IPS-15b (cell line): ENCODE data around the gene CERS4.
"Not testable (repeated sequence)": the region's sequence is repeated elsewhere in the genome, so short reads cannot be mapped to it uniquely, and the experiment has no call there.

Experiments
- H3K27me3 ChIP-seq: one replicate; pipeline ENCODE4 v1.6.1; 2013; ENCODE audit warnings: low read length; ENCODE audit not compliant: control insufficient read depth, insufficient read depth
- H3K36me3 ChIP-seq: one replicate; pipeline ENCODE4 v1.6.1; 2013; ENCODE audit warnings: low read length; ENCODE audit not compliant: control insufficient read depth, insufficient read depth
- H3K4me1 ChIP-seq: one replicate; pipeline ENCODE4 v1.6.1; 2013; ENCODE audit warnings: mild to moderate bottlenecking, low read length; ENCODE audit not compliant: control insufficient read depth, insufficient read depth
- H3K4me3 ChIP-seq: one replicate; pipeline ENCODE4 v1.5.1; 2013; ENCODE audit warnings: low read depth, low read length
- H3K9ac ChIP-seq: one replicate; pipeline ENCODE4 v1.6.1; 2013; ENCODE audit warnings: low read depth, mild to moderate bottlenecking, low read length
- H3K9me3 ChIP-seq: one replicate; pipeline ENCODE4 v1.6.1; 2013; ENCODE audit warnings: mild to moderate bottlenecking, low read length; ENCODE audit not compliant: control insufficient read depth, insufficient read depth

Gene CERS4

GRCh38 chr19:8213827-8214672 is 4.9 kb downstream of the CERS4 start:
- Histone ChIP-seq H3K9ac (no peak overlapping the region), H3K36me3 (peaks cover 12% of the 10 kb centered on the region), H3K9me3 (no peaks in the 10 kb centered on the region), H3K27me3 (no peaks in the 10 kb centered on the region), H3K4me1 (peaks cover 4% of the 10 kb centered on the region), H3K4me3 (no peak overlapping the region)

GRCh38 chr19:8214802-8215201 is 5.6 kb downstream of the CERS4 start:
- Histone ChIP-seq H3K27me3 (no peaks in the 10 kb centered on the region), H3K9ac (no peak overlapping the region), H3K4me1 (peaks cover 4% of the 10 kb centered on the region), H3K4me3 (no peak overlapping the region), H3K36me3 (peaks cover 8% of the 10 kb centered on the region), H3K9me3 (no peaks in the 10 kb centered on the region)

- Histone ChIP-seq H3K27me3 (no peaks in the 10 kb centered on the region), H3K36me3 (peaks cover 6% of the 10 kb centered on the region), H3K4me3 (no peak overlapping the region), H3K9ac (no peak overlapping the region), H3K9me3 (no peaks in the 10 kb centered on the region), H3K4me1 (peaks cover 4% of the 10 kb centered on the region)
Observed at GRCh38 chr19:8215783-8216182, 6.6 kb downstream of the CERS4 start.

- H3K4me3 ChIP-seq, result no peak overlapping the region
- H3K27me3 ChIP-seq, result no peaks in the 10 kb centered on the region
- H3K9me3 ChIP-seq, result no peaks in the 10 kb centered on the region
- H3K9ac ChIP-seq, result no peak overlapping the region
- peaks cover 2% of the 10 kb centered on the region for H3K36me3 ChIP-seq
- H3K4me1 ChIP-seq, result peaks cover 4% of the 10 kb centered on the region
Observed at GRCh38 chr19:8216357-8216756, 7.2 kb downstream of the CERS4 start.

- not testable (repeated sequence) for H3K4me3 ChIP-seq, H3K27me3 ChIP-seq, H3K4me1 ChIP-seq, H3K9me3 ChIP-seq, H3K36me3 ChIP-seq, H3K9ac ChIP-seq
Observed at GRCh38 chr19:8218127-8218526, 9.0 kb downstream of the CERS4 start.

GRCh38 chr19:8220481-8220880 is 11.3 kb downstream of the CERS4 start:
- no peaks in the 10 kb centered on the region for H3K27me3 ChIP-seq
- H3K4me1 ChIP-seq, result no peaks in the 10 kb centered on the region
- H3K36me3 ChIP-seq, result peaks cover 3% of the 10 kb centered on the region
- no peaks in the 10 kb centered on the region for H3K9me3 ChIP-seq
- H3K9ac ChIP-seq, result no peak overlapping the region
- no peak overlapping the region for H3K4me3 ChIP-seq

GRCh38 chr19:8221161-8221560 is 12.0 kb downstream of the CERS4 start:
- no peaks in the 10 kb centered on the region for H3K9me3 ChIP-seq
- no peak overlapping the region for H3K9ac ChIP-seq
- H3K27me3 ChIP-seq, result no peaks in the 10 kb centered on the region
- H3K4me1 ChIP-seq, result no peaks in the 10 kb centered on the region
- H3K4me3 ChIP-seq, result no peak overlapping the region
- H3K36me3 ChIP-seq, result peaks cover 3% of the 10 kb centered on the region

GRCh38 chr19:8223442-8223841 is 14.3 kb downstream of the CERS4 start:
- H3K27me3 ChIP-seq, H3K4me3 ChIP-seq, H3K9ac ChIP-seq, H3K9me3 ChIP-seq, H3K36me3 ChIP-seq, H3K4me1 ChIP-seq: not testable (repeated sequence)

GRCh38 chr19:8224394-8225145 is 15.4 kb downstream of the CERS4 start:
- H3K27me3 ChIP-seq, result no peaks in the 10 kb centered on the region
- no peaks in the 10 kb centered on the region for H3K4me1 ChIP-seq
- no peak overlapping the region for H3K4me3 ChIP-seq

GRCh38 chr19:8231073-8231604 is 22.0 kb downstream of the CERS4 start:
- Histone ChIP-seq H3K9me3 (no peaks in the 10 kb centered on the region), H3K36me3 (no peaks in the 10 kb centered on the region), H3K9ac (no peak overlapping the region), H3K4me3 (no peak overlapping the region), H3K27me3 (no peaks in the 10 kb centered on the region), H3K4me1 (no peaks in the 10 kb centered on the region)

More at GRCh38 chr19:8224394-8225145, 15.4 kb downstream of the CERS4 start:
- H3K36me3 ChIP-seq, result peaks cover 3% of the 10 kb centered on the region
- H3K9me3 ChIP-seq, result no peaks in the 10 kb centered on the region
- no peak overlapping the region for H3K9ac ChIP-seq

GRCh38 chr19:8233370-8233769 is 24.2 kb downstream of the CERS4 start:
- Histone ChIP-seq H3K9ac (no peak overlapping the region), H3K27me3 (no peaks in the 10 kb centered on the region), H3K4me3 (no peak overlapping the region), H3K36me3 (no peaks in the 10 kb centered on the region), H3K9me3 (no peaks in the 10 kb centered on the region), H3K4me1 (no peaks in the 10 kb centered on the region)

- peaks cover 9% of the 10 kb centered on the region for H3K4me1 ChIP-seq
- H3K27me3 ChIP-seq, result no peaks in the 10 kb centered on the region
- H3K9ac ChIP-seq, result no peak overlapping the region
- no peak overlapping the region for H3K4me3 ChIP-seq
- no peaks in the 10 kb centered on the region for H3K36me3 ChIP-seq
- H3K9me3 ChIP-seq, result no peaks in the 10 kb centered on the region
Observed at GRCh38 chr19:8237026-8237425, 27.9 kb downstream of the CERS4 start.
